NCI-H1930 (cell line): Measurements from ENCODE around the gene ABTB2.

Experiments
- DNase-seq, 2 experiments: peaks; one replicate each; lab custom pipeline; 2025; lab: John Stamatoyannopoulos, UW

The ABTB2 gene

DNA sequence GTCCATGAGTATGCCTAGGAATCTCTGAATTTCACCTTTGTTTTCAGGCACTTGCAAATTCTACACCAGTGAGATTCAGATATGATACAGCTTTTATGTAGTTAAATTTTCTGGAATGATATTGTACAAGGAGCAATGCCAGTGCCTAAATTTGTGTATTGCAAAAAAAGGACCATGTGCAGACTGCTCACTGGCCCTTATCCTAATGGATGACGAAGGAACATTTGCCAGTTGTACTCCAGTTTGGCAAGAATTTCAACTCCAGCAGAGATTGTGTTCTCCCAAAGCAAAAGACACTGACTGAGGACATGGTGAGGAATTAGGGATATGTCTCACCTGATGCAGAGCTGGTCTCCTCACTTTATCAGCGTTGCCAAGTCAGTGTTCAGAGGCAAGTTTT, 243.8 kb downstream of the ABTB2 start:
- no peak for DNase-seq

GRCh38 chr11:34111722-34112270, 246.0 kb downstream of the ABTB2 start:
- no peak for DNase-seq

- DNase-seq = no peak
These were observed 251.8 kb downstream of the ABTB2 start for GRCh38 chr11:34105957-34106504.

DNA sequence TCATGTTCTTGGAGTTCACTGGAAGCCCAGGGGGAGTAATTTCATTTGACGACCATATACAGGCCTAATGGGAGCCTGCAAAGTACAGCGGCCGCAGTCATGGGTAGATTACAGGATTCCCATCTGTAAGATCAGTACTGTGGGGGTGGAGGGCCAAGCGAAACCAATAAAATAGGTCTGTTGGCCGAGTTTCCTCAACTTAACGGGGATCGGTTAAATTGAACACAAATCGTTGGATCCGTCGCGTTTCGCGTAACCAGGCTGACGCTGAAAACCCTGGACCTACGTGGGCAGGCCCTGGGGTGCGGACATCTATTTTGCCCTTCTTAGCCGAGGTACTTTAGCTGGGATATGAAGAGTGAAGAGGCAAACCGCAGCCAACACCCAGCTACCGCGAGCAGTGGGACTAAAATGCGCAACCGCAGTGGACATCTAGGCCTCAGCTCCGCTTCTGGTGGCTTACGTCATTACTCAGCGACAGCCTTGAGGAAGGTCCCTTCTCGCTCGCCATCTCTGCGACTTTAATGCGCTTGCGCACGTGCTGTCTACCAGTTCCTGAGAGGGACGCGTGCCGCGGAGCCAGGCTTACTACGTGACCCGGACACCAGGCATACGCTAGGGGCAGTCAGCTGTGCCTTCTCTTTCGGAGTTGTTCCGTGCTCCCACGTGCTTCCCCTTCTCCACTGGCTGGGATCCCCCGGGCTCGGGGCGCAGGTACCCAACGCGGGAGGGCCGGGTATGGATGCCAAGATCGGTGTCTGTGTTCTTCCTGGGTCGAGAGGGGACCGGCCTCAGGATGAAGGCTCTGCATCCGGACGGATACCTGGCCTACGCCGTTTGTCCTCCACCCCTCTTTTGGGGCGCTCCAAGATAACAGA, 252.5 kb downstream of the ABTB2 start, which contains the start of gene NAT10:
TSS of gene NAT10 (plus strand) at position 551 of the 878 bp plus-strand sequence. CDS start 2,597 bp downstream, outside the sequence.
- peak; percentile 99 for DNase-seq

- DNase-seq = no peak
These were observed 253.1 kb downstream of the ABTB2 start for GRCh38 chr11:34104680-34105078.
